Gastroesophageal sphincter (tissue), 3 donors: Measurements from ENCODE around the gene PIGZ.

Experiments used
- POLR2A ChIP-seq, 2 donors: fragments of 450-650 bp; IDR thresholded peaks; one replicate each; pipeline ENCODE4 v1.6.1; 2017; ENCODE audit warnings: antibody characterized with exemption in 2 of 2, mild to moderate bottlenecking in 2 of 2, moderate library complexity in 1 of 2
- TF ChIP-seq, protein P1 (sequence below), 4 experiments: fragments of 200-600 bp in 2 of 4; fragments of 450-650 bp in 2 of 4; sonication (generic) in 1 of 4; IDR thresholded peaks; one replicate each; pipeline ENCODE4 v1.5.1; 2017 to 2019; ENCODE audit warnings: antibody characterized with exemption in 4 of 4, mild to moderate bottlenecking in 2 of 4, moderate library complexity in 2 of 4

DNA sequence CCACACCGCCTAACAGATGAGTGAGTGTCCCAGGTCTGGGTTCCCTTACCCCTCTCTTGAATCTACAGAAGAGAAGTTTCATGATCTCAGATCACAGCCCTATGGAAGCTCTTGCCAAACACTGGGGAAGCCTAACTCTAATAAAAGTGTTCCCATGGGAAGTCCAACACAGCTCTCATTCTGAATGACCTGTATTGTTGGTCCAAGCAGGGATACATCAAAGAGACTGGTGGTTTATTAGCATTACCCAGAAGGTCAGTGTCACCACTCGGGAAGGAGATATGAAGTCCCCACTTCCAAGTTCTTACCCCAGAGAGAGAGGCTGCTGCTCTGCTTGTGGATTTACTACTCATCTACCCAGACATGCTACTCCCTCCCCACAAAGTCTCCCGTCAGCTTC is 17.3 kb downstream of the PIGZ start:
- TF ChIP-seq, protein P1, sequence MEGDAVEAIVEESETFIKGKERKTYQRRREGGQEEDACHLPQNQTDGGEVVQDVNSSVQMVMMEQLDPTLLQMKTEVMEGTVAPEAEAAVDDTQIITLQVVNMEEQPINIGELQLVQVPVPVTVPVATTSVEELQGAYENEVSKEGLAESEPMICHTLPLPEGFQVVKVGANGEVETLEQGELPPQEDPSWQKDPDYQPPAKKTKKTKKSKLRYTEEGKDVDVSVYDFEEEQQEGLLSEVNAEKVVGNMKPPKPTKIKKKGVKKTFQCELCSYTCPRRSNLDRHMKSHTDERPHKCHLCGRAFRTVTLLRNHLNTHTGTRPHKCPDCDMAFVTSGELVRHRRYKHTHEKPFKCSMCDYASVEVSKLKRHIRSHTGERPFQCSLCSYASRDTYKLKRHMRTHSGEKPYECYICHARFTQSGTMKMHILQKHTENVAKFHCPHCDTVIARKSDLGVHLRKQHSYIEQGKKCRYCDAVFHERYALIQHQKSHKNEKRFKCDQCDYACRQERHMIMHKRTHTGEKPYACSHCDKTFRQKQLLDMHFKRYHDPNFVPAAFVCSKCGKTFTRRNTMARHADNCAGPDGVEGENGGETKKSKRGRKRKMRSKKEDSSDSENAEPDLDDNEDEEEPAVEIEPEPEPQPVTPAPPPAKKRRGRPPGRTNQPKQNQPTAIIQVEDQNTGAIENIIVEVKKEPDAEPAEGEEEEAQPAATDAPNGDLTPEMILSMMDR (IDR thresholded peaks at IDR 0.05): no peak
- TF ChIP-seq POLR2A (IDR thresholded peaks at IDR 0.05): no peak
